ENCODE results near the gene NANOS1.

- TF ChIP-seq CTCF (IDR thresholded peaks at IDR 0.05) (no peak), POLR2A (IDR thresholded peaks at IDR 0.05) (no peak)
Observed at GRCh38 chr10:119007211-119007574, 22.3 kb upstream of the NANOS1 start.
